Panc1 (cell line): Measurements from ENCODE around the gene BBX.

ENCODE experiments used
- CTCF ChIP-seq: fragments of 450-650 bp; IDR thresholded peaks from 2 replicates; pipeline ENCODE4 v1.5.1; 2017; ENCODE audit warnings: mild to moderate bottlenecking
- POLR2AphosphoS5 ChIP-seq: IDR thresholded peaks from 2 replicates; pipeline ENCODE4 v1.6.1; 2012; ENCODE audit warnings: mild to moderate bottlenecking, low read depth, low read length, moderate library complexity
- REST ChIP-seq, 2 experiments: IDR thresholded peaks; 2 replicates each; pipeline ENCODE4 v1.6.1; 2011 to 2012; ENCODE audit warnings: low read depth in 2 of 2, control low read depth in 1 of 2, low read length in 1 of 2, mild to moderate bottlenecking in 1 of 2, moderate library complexity in 1 of 2; ENCODE audit not compliant: insufficient read depth in 1 of 2
- TCF7L2 ChIP-seq: IDR thresholded peaks from 2 replicates; pipeline ENCODE4 v1.6.1; 2011; ENCODE audit warnings: mild to moderate bottlenecking, low read depth, low read length, inconsistent platforms

GRCh38 chr3:107627962-107628542 lies 105.3 kb downstream of the BBX start:
- no peak for TF ChIP-seq CTCF
- TF ChIP-seq POLR2AphosphoS5: no peak
- TF ChIP-seq REST (IDR thresholded peaks at IDR 0.05; ENCODE audit: insufficient read depth in 1 of 2, low read depth in 2 of 2, low read length in 1 of 2): no peak
- TF ChIP-seq TCF7L2: no peak
